Keratinocyte (primary cell): Measurements from ENCODE around the gene ALDH1L1. TPM values are rescaled to one million over a fixed set of nuclear protein-coding genes. Genes with fewer than 3 reads are reported as not detected.
A peak's percentile ranks its signal among the peaks of the same experiment; 100 is the strongest.

Experiments used
- DNase-seq: peaks from one replicate; pipeline ENCODE4 v3.0.0-alpha.2; 2011; ENCODE audit warnings: low read depth, missing footprints, low spot score
- FAIRE-seq: peaks from 2 replicates; lab custom pipeline; 2011; peaks lifted over from hg19 to GRCh38; lab: Jason Lieb, UNC
- H2AFZ ChIP-seq: 2 replicates; pipeline ENCODE4 v1.6.0; 2012; ENCODE audit warnings: low read length, control low read depth, inconsistent platforms; ENCODE audit not compliant: control insufficient read depth
- H3K27ac ChIP-seq: 2 replicates; pipeline ENCODE4 v1.5.1; 2011; ENCODE audit warnings: low read length; ENCODE audit not compliant: control insufficient read depth, insufficient read depth
- H3K27me3 ChIP-seq: 3 replicates; pipeline ENCODE4 v1.6.0; 2011; ENCODE audit warnings: low read length; ENCODE audit not compliant: control insufficient read depth, insufficient read depth; ENCODE audit errors: extremely low read depth
- H3K36me3 ChIP-seq, 2 experiments: 2 replicates in 1 of 2; 3 replicates in 1 of 2; pipeline ENCODE4 v1.5.1; 2011; ENCODE audit warnings: low read length in 2 of 2, mild to moderate bottlenecking in 1 of 2; ENCODE audit not compliant: control insufficient read depth in 2 of 2, insufficient read depth in 2 of 2; ENCODE audit errors: extremely low read depth in 1 of 2
- H3K4me1 ChIP-seq: 3 replicates; pipeline ENCODE4 v1.5.1; 2011; ENCODE audit warnings: low read length; ENCODE audit not compliant: control insufficient read depth, insufficient read depth; ENCODE audit errors: extremely low read depth
- H3K4me2 ChIP-seq: 3 replicates; pipeline ENCODE4 v1.6.0; 2011; ENCODE audit warnings: low read depth, low read length; ENCODE audit not compliant: control insufficient read depth, insufficient read depth; ENCODE audit errors: extremely low read depth
- H3K4me3 ChIP-seq, 3 experiments: fragments of 200-600 bp in 1 of 3; sonication (generic) in 1 of 3; 2 replicates in 2 of 3; 3 replicates in 1 of 3; pipeline ENCODE4 v1.5.1; 2011 to 2016; ENCODE audit warnings: low read length in 3 of 3, mild to moderate bottlenecking in 3 of 3, control low read depth in 2 of 3, inconsistent platforms in 1 of 3, low read depth in 1 of 3, mixed read lengths in 1 of 3, mixed run types in 1 of 3, moderate library complexity in 1 of 3; ENCODE audit not compliant: control insufficient read depth in 2 of 3, insufficient read depth in 2 of 3; ENCODE audit errors: extremely low read depth in 1 of 3
- H3K79me2 ChIP-seq: 2 replicates; pipeline ENCODE4 v1.6.0; 2012; ENCODE audit warnings: low read length; ENCODE audit not compliant: control insufficient read depth, insufficient read depth
- H3K9ac ChIP-seq: 3 replicates; pipeline ENCODE4 v1.6.0; 2011; ENCODE audit warnings: low read length; ENCODE audit not compliant: control insufficient read depth, insufficient read depth; ENCODE audit errors: extremely low read depth
- H3K9me1 ChIP-seq: 3 replicates; pipeline ENCODE4 v1.6.0; 2011; ENCODE audit warnings: low read length; ENCODE audit not compliant: control insufficient read depth, insufficient read depth; ENCODE audit errors: extremely low read depth
- H3K9me3 ChIP-seq: 2 replicates; pipeline ENCODE4 v1.5.1; 2012; ENCODE audit warnings: low read depth, low read length; ENCODE audit not compliant: control insufficient read depth
- H4K20me1 ChIP-seq: 3 replicates; pipeline ENCODE4 v1.6.0; 2011; ENCODE audit warnings: low read length; ENCODE audit not compliant: control insufficient read depth, insufficient read depth; ENCODE audit errors: extremely low read depth
- EZH2 ChIP-seq: IDR thresholded peaks from one replicate; pipeline ENCODE4 v1.6.1; 2012; ENCODE audit warnings: inconsistent platforms, mild to moderate bottlenecking, low read length, moderate library complexity
- dilution Hi-C: fragments of 300-500 bp; cut with MboI; formaldehyde crosslinking; loops from one replicate; pipeline ENCODE4 v1.7.0; 2020; ENCODE audit warnings: low sequenced_read_pairs; ENCODE audit not compliant: extremely low pct_ligation_motif_present
- polyA plus RNA-seq, 5 experiments: library from polyadenylated mRNA; depleted of rRNA in 3 of 5; stranded (reverse) in 3 of 5; stranded (forward) in 1 of 5; unstranded in 1 of 5; fragments of >200 nt; gene quantifications; 1 replicate in 1 of 5; 2 replicates in 3 of 5; 3 replicates in 1 of 5; pipeline versions ENCODE4 v1.2.1 to v1.2.3, GENCODE V29; 2011 to 2012; ENCODE audit warnings: missing spikeins in 2 of 5, low read depth in 1 of 5, low replicate concordance in 1 of 5
- TF ChIP-seq, protein P1 (sequence below), 3 experiments: IDR thresholded peaks in 1 of 3; conservative IDR thresholded peaks in 1 of 3; optimal IDR thresholded peaks in 1 of 3; 2 replicates in 2 of 3; 3 replicates in 1 of 3; pipeline versions ENCODE3 to v1.5.1; 2011; ENCODE audit warnings: low read length in 3 of 3, mild to moderate bottlenecking in 3 of 3, moderate library complexity in 2 of 3, control low read depth in 1 of 3, inconsistent platforms in 1 of 3; ENCODE audit not compliant: insufficient read depth in 2 of 3; ENCODE audit errors: extremely low read depth in 1 of 3

The ALDH1L1 gene
- polyA plus RNA-seq, 1 donor (not counting 4 experiments of a cell fraction or from before 2014, with no cell fraction given): 0.35 TPM

DNA sequence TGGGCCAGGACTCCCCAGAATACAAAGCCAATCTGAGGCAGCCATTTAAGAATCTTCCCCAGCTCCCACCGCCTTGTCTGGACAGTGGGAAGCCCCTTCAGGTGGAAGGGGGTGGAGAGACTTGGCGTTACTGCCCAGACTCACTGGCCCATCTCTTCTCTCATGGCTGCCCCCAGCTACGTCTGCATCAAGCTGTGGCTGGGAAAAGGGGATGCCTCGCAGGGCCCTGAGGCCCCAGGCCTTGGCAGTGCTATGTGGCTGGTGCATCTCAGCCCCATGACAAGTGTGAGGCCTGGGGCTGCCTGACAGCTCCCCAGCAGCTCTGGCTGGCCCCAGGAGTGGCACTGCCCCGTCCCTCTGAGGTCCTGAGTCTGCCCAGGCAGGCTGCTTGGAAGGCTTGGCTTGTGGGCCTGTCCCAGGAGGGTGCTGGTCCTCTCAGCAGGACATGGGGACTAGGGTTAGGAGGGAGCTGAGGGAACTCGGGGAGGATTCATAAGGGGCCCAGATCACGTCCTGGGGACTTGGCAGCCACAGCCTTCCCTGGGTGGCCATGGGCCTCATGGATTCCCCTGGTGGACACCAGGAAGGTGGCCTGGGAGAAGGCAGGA is 76.3 kb downstream of the ALDH1L1 start:
- no peak overlapping the region for H3K9ac ChIP-seq
- FAIRE-seq: no peak
- H3K79me2 ChIP-seq: no peaks in the 10 kb centered on the region
- H2AFZ ChIP-seq: no peak overlapping the region
- H3K4me3 ChIP-seq: no peak overlapping the region
- no peaks in the 10 kb centered on the region for H3K4me1 ChIP-seq
- H4K20me1 ChIP-seq: no peaks in the 10 kb centered on the region
- no peaks in the 10 kb centered on the region for H3K9me3 ChIP-seq
- H3K36me3 ChIP-seq: no peaks in the 10 kb centered on the region
- dilution Hi-C loops: no loop called here
- no peaks in the 10 kb centered on the region for H3K9me1 ChIP-seq
- H3K27me3 ChIP-seq: no peaks in the 10 kb centered on the region
- no peak for DNase-seq
- TF ChIP-seq EZH2: no peak
- TF ChIP-seq, protein P1, sequence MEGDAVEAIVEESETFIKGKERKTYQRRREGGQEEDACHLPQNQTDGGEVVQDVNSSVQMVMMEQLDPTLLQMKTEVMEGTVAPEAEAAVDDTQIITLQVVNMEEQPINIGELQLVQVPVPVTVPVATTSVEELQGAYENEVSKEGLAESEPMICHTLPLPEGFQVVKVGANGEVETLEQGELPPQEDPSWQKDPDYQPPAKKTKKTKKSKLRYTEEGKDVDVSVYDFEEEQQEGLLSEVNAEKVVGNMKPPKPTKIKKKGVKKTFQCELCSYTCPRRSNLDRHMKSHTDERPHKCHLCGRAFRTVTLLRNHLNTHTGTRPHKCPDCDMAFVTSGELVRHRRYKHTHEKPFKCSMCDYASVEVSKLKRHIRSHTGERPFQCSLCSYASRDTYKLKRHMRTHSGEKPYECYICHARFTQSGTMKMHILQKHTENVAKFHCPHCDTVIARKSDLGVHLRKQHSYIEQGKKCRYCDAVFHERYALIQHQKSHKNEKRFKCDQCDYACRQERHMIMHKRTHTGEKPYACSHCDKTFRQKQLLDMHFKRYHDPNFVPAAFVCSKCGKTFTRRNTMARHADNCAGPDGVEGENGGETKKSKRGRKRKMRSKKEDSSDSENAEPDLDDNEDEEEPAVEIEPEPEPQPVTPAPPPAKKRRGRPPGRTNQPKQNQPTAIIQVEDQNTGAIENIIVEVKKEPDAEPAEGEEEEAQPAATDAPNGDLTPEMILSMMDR (optimal IDR thresholded peaks at IDR 0.05 in 1 of 3, IDR thresholded peaks at IDR 0.05 in 1 of 3, conservative IDR thresholded peaks at IDR 0.05 in 1 of 3; ENCODE audit: extremely low read depth in 1 of 3, insufficient read depth in 2 of 3, low read length in 3 of 3): no peak
- no peak overlapping the region for H3K4me2 ChIP-seq
- no peak overlapping the region for H3K27ac ChIP-seq

DNA sequence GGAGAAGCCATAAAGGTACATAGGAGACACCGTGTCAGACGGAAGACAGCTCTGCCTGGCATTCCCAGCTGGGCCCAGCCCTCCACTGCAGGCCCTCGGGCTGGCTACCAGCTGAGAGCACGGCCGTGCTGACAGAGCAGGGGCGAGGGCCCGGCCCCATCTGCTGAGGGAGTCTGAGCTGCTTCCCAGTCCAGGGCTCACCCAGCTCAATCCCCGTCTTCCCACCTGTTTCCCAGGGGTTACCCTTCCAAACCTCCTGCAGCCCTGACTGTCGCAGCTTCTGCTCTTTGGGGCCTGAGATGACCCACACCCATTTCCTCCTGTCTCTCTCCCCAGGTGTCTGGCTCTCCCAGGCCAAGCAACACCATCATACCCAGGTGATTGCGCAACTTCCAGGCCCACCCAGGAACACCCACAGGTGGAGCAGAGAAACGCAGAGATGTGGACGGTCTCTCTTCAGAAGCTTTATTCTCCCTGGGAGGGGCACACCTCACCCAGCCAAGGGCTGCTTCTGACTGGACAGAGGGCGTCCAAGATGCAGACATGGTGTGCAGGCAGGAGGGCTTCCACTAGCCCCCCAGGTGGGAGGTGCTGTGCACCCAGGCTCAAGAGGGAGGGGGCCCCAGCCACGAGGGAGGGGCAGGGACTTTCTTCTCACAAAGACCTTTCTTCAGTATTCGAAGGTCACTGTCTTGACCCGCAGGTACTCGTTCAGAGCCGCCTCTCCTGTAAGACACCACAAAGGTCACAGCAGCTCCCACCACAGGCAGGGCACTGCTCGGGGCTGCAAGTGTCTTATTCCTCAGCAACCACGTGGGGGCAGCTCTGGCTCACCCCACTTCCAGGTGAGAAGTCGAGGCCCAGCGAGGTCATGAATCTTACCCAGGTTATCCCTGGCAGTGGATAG is 77.0 kb downstream of the ALDH1L1 start:
- Histone ChIP-seq H3K9ac (no peak overlapping the region), H3K27ac (no peak overlapping the region)
- no peak for FAIRE-seq

More for the DNA sequence above, 77.0 kb downstream of the ALDH1L1 start:
- TF ChIP-seq, protein P1 (optimal IDR thresholded peaks at IDR 0.05 in 1 of 3, IDR thresholded peaks at IDR 0.05 in 1 of 3, conservative IDR thresholded peaks at IDR 0.05 in 1 of 3; ENCODE audit: extremely low read depth in 1 of 3, insufficient read depth in 2 of 3, low read length in 3 of 3): peak in 1 of 3 experiments; percentile 21
- no peak for TF ChIP-seq EZH2
- Histone ChIP-seq H3K36me3 (no peaks in the 10 kb centered on the region), H3K27me3 (no peaks in the 10 kb centered on the region), H4K20me1 (no peaks in the 10 kb centered on the region), H2AFZ (no peak overlapping the region), H3K9me1 (no peaks in the 10 kb centered on the region), H3K4me1 (no peaks in the 10 kb centered on the region), H3K4me3 (no peak overlapping the region), H3K9me3 (no peaks in the 10 kb centered on the region), H3K79me2 (no peaks in the 10 kb centered on the region), H3K4me2 (no peak overlapping the region)
- no peak for DNase-seq
- dilution Hi-C loops: no loop called here
